K562 (cell line): ENCODE measurements around the gene CRKL. TPM values are rescaled to one million over a fixed set of nuclear protein-coding genes. Genes with fewer than 3 reads are reported as not detected.

ENCODE experiments used
- BCL6 ChIP-seq: fragments of 250-450 bp; sonication (Bioruptor Pico); IDR thresholded peaks from 2 replicates; pipeline ENCODE4 v1.4.0; 2020
- E2F3 ChIP-seq: fragments of 250-450 bp; sonication (Bioruptor Pico); IDR thresholded peaks from 2 replicates; pipeline ENCODE4 v1.4.0; 2020; ENCODE audit warnings: mild to moderate bottlenecking
- GATAD2B ChIP-seq: fragments of 450-650 bp; IDR thresholded peaks from 2 replicates; pipeline ENCODE4 v1.6.1; 2017; ENCODE audit warnings: mild to moderate bottlenecking, borderline replicate concordance
- HNRNPK ChIP-seq: fragments of 200-400 bp; formaldehyde crosslinking; IDR thresholded peaks from one replicate; pipeline ENCODE4 v1.6.1; 2018; ENCODE audit warnings: mild to moderate bottlenecking, low read depth, low read length; ENCODE audit not compliant: poor library complexity, severe bottlenecking
- JUNB ChIP-seq: fragments of 450-650 bp; formaldehyde crosslinking; conservative IDR thresholded peaks from 2 replicates; pipeline ENCODE4 v1.4.0; 2020; ENCODE audit warnings: mild to moderate bottlenecking
- PRPF4 ChIP-seq: fragments of 200-400 bp; formaldehyde crosslinking; IDR thresholded peaks from one replicate; pipeline ENCODE4 v1.6.1; 2017; ENCODE audit warnings: low read length, low read depth, mild to moderate bottlenecking; ENCODE audit not compliant: insufficient read depth, poor library complexity, severe bottlenecking
- PTRF ChIP-seq: fragments of 450-650 bp; IDR thresholded peaks from 2 replicates; pipeline ENCODE4 v1.6.1; 2016; ENCODE audit warnings: mild to moderate bottlenecking, missing genetic modification characterization, missing compliant biosample characterization
- RB1 ChIP-seq: fragments of 450-650 bp; IDR thresholded peaks from 2 replicates; pipeline ENCODE4 v1.6.1; 2017; ENCODE audit warnings: low read depth, mild to moderate bottlenecking
- SMARCA4 ChIP-seq: fragments of 450-650 bp; IDR thresholded peaks from 2 replicates; pipeline ENCODE4 v1.6.1; 2016
- SRSF1 ChIP-seq: fragments of 200-400 bp; formaldehyde crosslinking; IDR thresholded peaks from 2 replicates; pipeline ENCODE4 v1.6.1; 2017; ENCODE audit warnings: mild to moderate bottlenecking, low read depth, low read length, moderate library complexity
- SRSF3 ChIP-seq: fragments of 200-400 bp; formaldehyde crosslinking; IDR thresholded peaks from 2 replicates; pipeline ENCODE4 v1.6.1; 2016; ENCODE audit warnings: mild to moderate bottlenecking, low read length, moderate library complexity; ENCODE audit not compliant: insufficient read depth
- SRSF7 ChIP-seq: fragments of 200-400 bp; formaldehyde crosslinking; optimal IDR thresholded peaks from 2 replicates; pipeline ENCODE3; 2017; ENCODE audit warnings: mild to moderate bottlenecking, low read depth, low read length
- TSHZ1 ChIP-seq: fragments of 250-450 bp; sonication (Bioruptor Pico); IDR thresholded peaks from 2 replicates; pipeline ENCODE4 v1.4.0; 2020; ENCODE audit warnings: mild to moderate bottlenecking, moderate library complexity
- VEZF1 ChIP-seq: fragments of 200-800 bp; sonication (Bioruptor generic); IDR thresholded peaks from 2 replicates; pipeline ENCODE4 v1.6.1; 2017; ENCODE audit warnings: missing genetic modification characterization, missing compliant biosample characterization
- ZBTB5 ChIP-seq: fragments of 450-650 bp; IDR thresholded peaks from 2 replicates; pipeline ENCODE4 v1.6.1; 2017; ENCODE audit warnings: antibody characterized with exemption
- ZNF707 ChIP-seq: fragments of 250-450 bp; sonication (Bioruptor Pico); conservative IDR thresholded peaks from 2 replicates; pipeline ENCODE4 v1.8.0; 2022; ENCODE audit warnings: inconsistent platforms, mild to moderate bottlenecking, moderate library complexity
- ZNF778 ChIP-seq: fragments of 450-650 bp; formaldehyde crosslinking; IDR thresholded peaks from 2 replicates; pipeline ENCODE4 v1.4.0; 2020; ENCODE audit warnings: mild to moderate bottlenecking, moderate library complexity
- polyA plus RNA-seq, 8 experiments: library from polyadenylated mRNA; depleted of rRNA in 4 of 8; stranded (reverse) in 5 of 8; unstranded in 3 of 8; fragments of >200 nt; fragmentation: Nextera tagmentation in 2 of 8; fragmentation: Illumina TruSeq in 1 of 8; extraction: Ambion mirVana in 2 of 8; extraction: Trizol in 1 of 8; gene quantifications; 2 replicates each; pipeline versions ENCODE4 v1.2.1 to v1.2.3, GENCODE V29; 2011 to 2014; ENCODE audit warnings: inconsistent platforms in 1 of 8, missing spikeins in 1 of 8
- total RNA-seq, 7 experiments: library from RNA; depleted of rRNA in 6 of 7; stranded (reverse); fragments of >200 nt in 6 of 7; fragmentation: Illumina TruSeq in 2 of 7; extraction: Trizol in 2 of 7; gene quantifications; 2 replicates each; pipeline versions ENCODE4 v1.2.1 to v1.2.3, GENCODE V29; 2011 to 2021; ENCODE audit warnings: low replicate concordance in 1 of 7
- TF ChIP-seq, protein P1 (sequence below): fragments of 450-650 bp; IDR thresholded peaks from 2 replicates; pipeline ENCODE4 v1.6.1; 2016; ENCODE audit warnings: antibody characterized with exemption
- TF ChIP-seq, protein P2 (sequence below): sonication (generic); formaldehyde crosslinking; IDR thresholded peaks from 2 replicates; pipeline ENCODE4 v1.8.1; 2023; ENCODE audit warnings: mild to moderate bottlenecking, missing genetic modification reagents, moderate library complexity

Gene CRKL
- total and polyA plus RNA-seq, 9 of the 15 experiments (the other 6 are each of a cell fraction or from before 2014, with no cell fraction given): 100 to 263 (median 124) TPM

GRCh38 chr22:21001601-21002325 lies 84.6 kb downstream of the CRKL start, which contains the start of gene THAP7 (continued):
- TF ChIP-seq SRSF7 (no peak), E2F3 (CRISPR knock-in tag) (peak; percentile 99), GATAD2B (no peak), SRSF3 (no peak), HNRNPK (no peak), ZNF778 (CRISPR knock-in tag) (no peak), SMARCA4 (no peak), TSHZ1 (CRISPR knock-in tag) (peak; percentile 16), SRSF1 (no peak), ZNF707 (no peak; the same call in none of the 2 replicates), PTRF (tag) (no peak), PRPF4 (no peak), ZBTB5 (no peak), JUNB (CRISPR knock-in tag) (peak; percentile 42), RB1 (no peak), VEZF1 (CRISPR knock-in tag) (no peak), BCL6 (CRISPR knock-in tag) (peak; percentile 84)
- TF ChIP-seq, protein P1, sequence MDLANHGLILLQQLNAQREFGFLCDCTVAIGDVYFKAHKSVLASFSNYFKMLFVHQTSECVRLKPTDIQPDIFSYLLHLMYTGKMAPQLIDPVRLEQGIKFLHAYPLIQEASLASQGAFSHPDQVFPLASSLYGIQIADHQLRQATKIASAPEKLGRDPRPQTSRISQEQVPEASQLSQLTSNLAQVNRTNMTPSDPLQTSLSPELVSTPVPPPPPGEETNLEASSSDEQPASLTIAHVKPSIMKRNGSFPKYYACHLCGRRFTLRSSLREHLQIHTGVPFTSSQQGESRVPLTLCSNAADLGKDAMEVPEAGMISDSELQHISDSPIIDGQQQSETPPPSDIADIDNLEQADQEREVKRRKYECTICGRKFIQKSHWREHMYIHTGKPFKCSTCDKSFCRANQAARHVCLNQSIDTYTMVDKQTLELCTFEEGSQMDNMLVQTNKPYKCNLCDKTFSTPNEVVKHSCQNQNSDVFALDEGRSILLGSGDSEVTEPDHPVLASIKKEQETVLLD: no peak
- TF ChIP-seq, protein P2, sequence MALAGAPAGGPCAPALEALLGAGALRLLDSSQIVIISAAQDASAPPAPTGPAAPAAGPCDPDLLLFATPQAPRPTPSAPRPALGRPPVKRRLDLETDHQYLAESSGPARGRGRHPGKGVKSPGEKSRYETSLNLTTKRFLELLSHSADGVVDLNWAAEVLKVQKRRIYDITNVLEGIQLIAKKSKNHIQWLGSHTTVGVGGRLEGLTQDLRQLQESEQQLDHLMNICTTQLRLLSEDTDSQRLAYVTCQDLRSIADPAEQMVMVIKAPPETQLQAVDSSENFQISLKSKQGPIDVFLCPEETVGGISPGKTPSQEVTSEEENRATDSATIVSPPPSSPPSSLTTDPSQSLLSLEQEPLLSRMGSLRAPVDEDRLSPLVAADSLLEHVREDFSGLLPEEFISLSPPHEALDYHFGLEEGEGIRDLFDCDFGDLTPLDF (CRISPR knock-in tag): peak; percentile 99
